Anterior cingulate cortex (tissue), 58 donors: ENCODE data around the gene STARD13.
A peak's percentile ranks its signal among the peaks of the same experiment; 100 is the strongest.

ENCODE experiments used
- DNase-seq, 58 donors: peaks; one replicate each; lab custom pipeline; 2025; lab: John Stamatoyannopoulos, UW

STARD13 gene

GRCh38 chr13:33158816-33159215, 126.7 kb downstream of the STARD13 start:
- peak in 18 of 58 donors; percentile 9 to 74 (median 36) for DNase-seq

GRCh38 chr13:33158271-33158670, 127.3 kb downstream of the STARD13 start:
- no peak for DNase-seq

- no peak for DNase-seq
These were observed 130.6 kb downstream of the STARD13 start for GRCh38 chr13:33154911-33155310.

DNA sequence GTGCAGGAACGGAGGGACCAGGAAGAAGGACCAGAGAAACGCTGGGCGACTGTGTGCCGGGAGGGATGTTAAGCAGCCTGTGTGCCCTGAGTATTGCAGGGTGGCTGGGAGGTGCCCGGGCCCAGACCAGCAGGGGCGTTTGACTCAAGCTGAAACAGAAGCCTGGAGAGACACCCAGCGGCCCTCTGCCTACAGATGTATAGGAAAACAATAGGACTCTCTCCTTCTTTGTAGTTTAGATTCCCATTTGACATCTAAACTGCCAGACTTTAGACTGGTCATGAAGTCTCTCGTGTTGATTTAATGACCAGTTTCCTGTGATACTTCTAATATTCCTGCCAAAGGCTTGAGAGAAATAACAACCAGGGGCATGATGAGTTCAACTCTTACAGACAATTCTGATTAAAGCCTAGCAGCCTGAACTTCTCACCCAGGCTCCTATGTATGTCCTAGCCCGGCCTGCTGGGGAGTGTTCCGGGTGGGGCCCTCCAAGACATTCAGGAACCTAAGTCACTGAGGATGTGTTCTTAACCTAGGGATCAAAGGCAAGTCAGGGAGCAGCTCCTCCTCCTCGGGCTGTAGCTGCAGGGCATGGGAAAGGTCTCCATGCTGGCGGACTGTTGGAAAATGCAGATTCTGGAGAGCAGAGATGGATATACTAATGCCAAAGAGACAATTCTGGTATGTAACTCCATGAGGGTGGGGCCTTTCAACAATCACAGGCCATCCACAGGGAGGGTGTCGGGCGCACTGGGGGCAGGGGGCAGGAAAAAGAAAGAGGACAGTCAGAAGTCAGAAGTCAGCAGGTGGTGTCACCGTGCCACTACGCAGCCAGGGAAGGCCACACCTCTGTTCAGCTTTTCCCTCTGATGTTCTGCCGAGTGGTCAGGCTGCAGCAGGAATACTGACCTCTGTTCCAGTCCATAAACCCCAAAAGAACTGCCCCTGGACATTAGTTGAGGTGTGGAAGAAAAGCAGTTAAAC, 131.8 kb downstream of the STARD13 start:
- DNase-seq = peak in 2 of 58 donors; percentile 16 to 24

- DNase-seq = no peak
These were observed 133.2 kb downstream of the STARD13 start for GRCh38 chr13:33152389-33152788.

DNA sequence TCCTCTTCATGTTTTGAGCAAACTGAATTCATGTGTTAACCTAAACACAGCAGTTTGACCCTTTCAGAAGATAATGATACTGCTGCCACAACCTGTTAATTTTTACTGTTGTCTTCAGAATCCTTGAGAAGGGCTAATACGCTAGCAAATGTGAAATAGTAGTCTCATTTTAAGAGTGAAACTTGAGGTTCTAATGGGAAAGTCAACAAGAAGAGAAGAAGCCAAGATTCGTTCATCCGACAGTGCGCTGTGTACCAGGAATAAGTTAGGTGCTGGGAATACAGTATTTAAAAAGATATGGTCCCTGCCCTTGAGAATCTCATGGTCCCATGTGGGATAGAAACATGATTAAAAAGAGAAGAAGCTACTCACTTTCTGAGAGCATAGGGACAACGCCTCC, 134.9 kb downstream of the STARD13 start:
- no peak for DNase-seq

DNA sequence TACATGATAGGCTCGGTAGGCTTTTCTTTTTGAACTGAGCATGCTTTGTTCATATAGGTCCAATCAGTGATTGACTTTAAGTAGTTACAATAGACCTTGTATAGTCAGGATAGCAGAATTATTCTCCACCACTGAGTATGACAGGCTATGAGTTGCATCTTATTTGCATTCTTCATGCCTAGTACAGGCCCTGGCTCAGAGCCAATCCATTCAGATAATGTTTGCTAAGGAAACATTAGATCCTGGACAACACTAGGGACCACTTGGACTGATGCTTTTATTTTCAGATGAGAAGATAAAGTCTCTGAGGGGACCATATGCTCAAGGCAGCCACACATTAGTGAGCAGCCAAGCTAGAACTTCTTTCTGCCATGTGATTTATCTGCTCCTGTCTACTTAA, 135.4 kb downstream of the STARD13 start:
- peak in 1 of 58 donors; percentile 21 for DNase-seq

GRCh38 chr13:33147832-33148231, 137.7 kb downstream of the STARD13 start:
- no peak for DNase-seq

GRCh38 chr13:33146843-33147611, 138.5 kb downstream of the STARD13 start:
- no peak for DNase-seq

DNA sequence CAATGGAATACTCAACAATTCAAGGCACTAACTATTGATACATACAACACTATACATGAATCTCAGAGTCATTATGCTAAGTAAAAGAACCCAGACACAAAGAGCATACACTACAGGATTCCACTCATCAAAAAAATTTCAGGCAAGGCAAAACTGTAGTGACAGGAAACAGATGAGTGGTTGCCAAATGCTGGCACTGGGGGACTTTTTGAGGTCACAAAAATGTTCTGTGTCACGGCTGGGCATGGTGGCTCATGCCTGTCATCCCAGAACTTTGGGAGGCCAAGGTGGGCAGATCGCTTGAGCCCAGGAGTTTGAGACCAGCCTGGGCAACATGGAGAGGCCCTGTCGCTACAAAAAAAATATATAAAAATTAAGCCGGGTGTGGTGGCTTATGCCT, 139.9 kb downstream of the STARD13 start:
- no peak for DNase-seq

DNA sequence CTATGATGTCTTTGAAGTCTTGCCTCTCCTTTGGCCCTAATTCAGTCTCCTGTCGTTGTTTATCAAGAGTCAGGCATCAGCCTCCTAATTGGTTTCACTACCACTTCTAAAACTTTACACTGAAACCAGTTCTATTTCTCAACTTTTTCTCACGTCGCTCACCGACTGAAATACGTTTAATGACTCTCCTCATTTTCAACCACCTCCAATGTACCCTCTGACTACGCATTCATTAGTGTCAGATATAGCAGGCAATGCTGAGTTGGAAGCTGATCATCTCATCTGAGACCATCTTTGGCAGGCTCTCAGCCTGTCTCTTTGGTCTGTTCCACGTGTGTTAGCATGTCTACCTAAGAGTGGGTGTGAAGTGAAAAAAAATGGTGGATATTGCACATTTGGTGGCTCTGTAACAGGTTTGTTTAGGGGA, 141.2 kb downstream of the STARD13 start:
- no peak for DNase-seq

DNA sequence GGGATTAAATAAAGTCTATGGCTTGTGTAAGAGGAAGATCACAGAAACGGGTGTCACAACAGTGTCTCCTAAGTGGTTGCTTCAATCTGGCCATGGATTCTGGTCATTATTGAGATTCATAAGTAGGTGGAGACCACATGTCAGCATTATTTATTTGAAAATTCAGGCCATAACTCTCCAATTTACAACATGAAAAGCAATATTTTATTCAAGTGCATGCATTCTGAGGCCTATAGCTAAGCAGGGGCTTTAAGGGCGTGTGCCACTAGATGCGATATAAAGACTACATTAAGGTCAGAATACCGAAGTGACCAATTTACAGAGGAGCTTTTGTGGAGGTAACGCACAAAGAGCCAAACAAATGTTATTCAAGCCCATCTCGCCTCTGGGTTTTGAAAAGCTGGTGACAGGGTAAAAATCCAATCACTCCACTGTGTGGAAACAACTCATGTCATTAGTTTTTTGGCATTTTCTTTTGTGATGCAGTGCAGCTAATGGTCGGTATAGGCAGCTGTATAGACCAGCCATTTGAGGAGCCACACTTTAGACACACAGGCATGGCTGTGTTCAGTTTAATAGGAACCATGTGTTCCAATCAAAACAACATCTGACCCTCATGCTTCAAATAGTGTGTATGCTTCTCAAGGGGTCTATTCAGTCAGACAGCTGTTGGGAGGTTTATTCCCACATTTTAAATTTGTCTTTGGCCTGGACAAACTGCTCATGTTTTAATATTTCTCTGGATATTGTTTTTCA, 145.6 kb downstream of the STARD13 start:
- DNase-seq = no peak

DNA sequence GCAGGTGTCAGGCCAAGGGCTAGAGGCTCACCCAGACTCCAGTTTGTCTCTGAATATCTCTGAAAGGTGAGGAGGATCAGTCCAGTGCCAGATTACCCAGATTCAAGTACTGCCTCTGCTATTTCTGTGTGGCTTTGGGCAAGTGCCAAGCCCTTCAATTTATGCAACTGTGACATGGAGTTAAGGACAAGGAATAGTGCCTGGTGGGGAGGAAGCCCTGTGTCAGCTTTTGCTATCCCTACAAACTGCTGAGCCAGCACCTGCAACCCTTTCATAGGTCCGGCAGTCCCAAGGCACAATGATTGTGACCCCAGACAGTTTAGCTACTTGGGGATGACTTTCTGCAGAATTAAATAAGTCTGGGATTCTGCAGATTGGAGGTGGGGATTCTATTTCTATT, 146.4 kb downstream of the STARD13 start:
- peak in 7 of 58 donors; percentile 7 to 44 (median 21) for DNase-seq

- peak in 9 of 58 donors; percentile 7 to 53 (median 24) for DNase-seq
These were observed 147.1 kb downstream of the STARD13 start for GRCh38 chr13:33138441-33138840.

DNA sequence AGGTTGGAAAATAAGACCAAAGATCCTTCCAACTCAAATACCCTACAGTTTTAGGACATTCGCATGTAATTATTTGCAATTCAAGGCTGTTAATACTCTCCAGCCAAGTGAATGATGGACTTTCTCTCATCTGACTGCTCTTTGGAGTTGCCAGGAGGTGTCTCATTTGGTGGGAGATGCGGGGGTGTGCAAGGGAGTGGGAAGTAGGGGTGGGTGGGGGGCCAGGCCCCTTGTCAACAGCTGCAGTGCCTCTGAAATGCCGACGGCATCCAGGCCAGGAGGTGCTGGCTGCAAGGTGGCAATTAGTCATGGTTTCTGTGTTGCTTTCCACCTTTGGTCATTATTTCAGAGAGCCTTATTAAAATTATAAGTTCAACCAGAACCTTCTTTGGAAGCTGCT, 147.8 kb downstream of the STARD13 start:
- no peak for DNase-seq

- DNase-seq = no peak
These were observed 150.5 kb downstream of the STARD13 start for GRCh38 chr13:33135097-33135496.

GRCh38 chr13:33134213-33134612, 151.3 kb downstream of the STARD13 start:
- DNase-seq = no peak

DNA sequence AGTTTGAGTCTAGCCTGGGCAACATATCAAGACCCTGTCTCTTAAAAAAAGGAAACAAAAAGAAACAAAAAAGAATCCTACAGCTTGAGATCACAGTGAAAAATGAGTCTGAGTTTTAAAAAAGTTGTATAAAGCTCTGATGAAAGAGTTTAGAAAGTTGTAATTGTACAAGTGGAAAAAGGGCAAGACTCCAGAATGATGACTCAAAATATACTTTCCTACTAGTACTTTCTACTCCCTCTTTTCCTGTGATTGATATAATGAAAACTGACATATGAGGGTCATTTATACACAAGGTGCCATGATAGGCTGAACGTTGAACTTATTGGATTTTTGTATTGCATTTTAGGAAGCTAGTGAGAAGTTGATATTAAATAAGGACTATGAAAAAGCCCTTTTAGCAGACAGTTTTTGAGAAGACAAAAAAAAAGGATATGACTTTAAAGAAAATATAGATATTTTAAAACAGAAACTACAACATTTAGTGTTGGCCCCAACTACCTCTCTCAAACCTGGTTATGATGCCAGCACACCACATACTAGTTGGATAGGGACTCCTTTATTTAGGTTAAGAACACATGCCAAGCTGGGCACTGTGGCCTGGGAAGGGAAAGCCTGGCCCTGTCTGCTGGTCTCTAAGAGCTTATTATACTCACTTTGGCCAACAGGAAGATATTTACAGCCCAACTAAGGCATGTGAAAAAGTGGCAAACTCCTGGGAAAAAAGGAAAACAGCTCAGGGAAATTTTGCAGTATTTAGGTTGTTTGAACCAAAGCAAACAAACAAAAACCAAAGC, 152.7 kb downstream of the STARD13 start:
- DNase-seq = no peak

DNA sequence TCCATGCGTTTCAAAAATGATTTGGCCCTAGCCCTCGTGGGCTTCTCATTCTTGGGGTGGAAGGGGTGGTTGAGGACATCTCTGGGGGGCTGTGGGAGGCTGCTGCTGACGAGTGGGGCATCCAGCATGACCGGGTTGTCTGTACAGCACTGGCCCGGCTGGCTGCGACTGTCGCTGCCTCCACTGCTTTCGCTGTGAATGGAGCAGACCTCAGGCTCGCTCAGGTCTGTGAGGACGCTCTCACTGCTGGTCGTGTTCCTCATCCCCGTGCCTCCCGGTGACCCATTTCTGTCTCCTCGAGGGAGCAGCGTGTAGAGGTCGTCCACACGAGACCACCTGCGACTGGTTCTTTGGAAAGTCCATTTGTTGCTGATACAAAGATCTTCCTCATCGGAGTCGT, 155.7 kb downstream of the STARD13 start:
- DNase-seq = no peak
